GM21529 (cell line): ENCODE results near the gene ETS1.
A peak's percentile ranks its signal among the peaks of the same experiment; 100 is the strongest.

Experiments
- ATAC-seq: cut with Tn5 transposase; IDR thresholded peaks from one replicate; pipeline ENCODE4 v1.9.1; 2021; ENCODE audit not compliant: unreplicated experiment

Gene ETS1

DNA sequence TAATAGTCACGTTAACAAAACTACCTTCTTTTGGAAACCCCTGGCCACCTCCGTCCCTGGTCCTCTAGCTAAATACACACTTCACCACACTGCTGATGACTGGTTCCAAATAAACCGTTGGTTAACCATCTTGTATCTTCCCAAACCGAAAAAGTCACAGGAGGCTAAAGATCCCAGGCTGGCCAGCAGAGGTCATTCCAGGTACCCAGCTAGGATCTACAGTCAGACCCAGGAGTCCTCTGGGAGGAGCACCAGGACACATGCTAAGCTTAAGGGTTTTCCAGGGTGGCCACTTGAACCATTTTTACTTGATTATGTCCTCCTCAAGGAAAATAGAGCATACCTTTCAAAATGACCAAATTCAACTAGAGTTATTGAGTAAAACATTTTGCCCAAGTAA, 103.2 kb downstream of the ETS1 start:
- ATAC-seq: no peak

DNA sequence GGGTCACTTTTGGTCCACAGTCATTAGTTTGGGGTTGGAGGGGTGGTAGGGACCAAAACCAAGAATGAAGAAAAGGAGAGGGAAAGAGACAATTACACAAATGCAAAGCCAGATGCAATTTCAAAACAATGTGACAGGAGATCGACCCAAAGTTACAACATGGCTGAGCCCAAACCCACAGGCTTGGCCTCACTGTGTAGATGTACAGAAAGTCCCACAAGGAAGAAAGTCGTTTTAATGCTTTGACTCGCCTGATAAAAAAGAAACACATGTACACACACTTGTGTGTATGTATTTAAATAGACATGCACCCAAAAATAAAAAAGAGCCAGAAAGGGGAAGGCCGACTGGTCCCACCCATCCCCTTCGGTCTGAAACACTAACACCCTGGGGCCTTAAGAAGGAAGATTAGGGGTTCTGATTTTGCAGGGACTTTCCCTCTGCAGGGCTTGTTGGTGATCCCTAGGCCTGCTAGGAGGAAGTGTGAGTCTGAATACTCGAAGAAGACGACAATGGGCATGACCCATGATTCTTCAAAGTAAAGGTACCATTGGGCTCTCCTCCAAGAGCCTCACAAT, 104.1 kb downstream of the ETS1 start:
- ATAC-seq: peak; percentile 83

DNA sequence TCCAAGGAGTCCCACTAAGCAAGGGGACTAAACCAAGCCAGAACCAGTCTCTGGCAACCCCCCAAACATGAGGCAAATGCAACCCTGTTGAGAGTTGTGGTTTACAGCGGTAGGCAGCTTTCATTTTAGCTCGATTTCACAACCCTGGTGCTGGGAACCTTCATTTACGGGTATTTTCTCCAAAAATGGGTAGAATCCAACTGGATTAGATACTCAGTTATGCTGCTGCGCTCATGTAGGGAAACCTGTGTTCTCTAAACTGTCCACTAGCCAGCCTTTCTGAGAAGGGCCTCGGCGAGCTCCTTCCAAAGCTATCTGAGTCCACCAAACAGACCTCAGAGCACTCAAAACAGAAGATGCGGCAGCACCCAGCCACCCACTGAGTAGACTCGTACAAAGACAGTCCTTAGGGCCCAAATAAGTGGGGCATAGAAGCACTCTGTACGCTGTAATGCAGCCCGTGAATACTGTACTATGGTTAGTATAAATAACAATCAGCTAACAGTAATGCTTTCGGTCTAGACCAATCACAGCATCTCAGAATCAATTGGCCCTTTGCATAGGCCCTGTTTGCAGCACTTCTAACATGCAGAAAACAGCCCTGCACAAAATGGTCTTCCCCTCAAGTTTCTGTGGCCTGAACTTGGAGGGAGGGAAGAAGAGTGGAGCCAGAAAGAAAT, 104.7 kb downstream of the ETS1 start:
- peak; percentile 50 for ATAC-seq

DNA sequence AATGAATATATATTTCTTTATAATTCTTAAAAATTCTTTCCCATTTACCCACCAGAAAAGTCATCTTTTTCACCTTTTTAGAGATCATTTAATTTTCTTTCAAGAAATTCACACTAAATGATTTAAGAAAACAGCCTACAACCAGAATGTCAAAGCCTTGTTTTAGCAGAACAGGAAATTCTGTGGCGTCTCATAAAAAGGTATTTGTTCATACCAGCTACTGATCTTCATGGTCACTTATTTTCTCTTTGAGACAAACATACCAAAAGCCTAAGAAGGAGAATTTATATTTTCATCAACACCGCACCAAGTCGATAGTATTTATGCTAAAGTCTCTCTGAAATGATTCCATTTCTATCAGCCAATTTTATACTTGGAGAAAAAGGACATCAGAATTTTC, 105.3 kb downstream of the ETS1 start:
- ATAC-seq: no peak

DNA sequence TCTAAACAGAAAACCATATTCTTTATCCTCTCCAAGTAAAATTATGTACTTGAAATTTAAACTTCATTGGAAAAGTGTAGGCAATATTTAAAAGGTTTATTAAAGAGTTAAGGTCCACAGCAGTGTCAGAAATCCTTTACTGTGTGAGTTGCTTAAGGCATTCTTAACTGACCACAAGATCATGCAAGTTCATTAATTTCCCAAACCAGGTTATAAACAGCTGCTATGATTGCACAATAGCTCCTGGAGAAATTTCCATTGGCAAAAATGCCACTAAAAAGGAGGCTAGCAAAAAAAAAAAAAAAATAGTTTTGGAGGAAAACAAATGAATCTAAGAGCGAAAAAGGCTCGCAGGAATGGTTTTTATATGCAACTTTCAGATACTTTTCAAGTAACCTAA, 106.2 kb downstream of the ETS1 start:
- ATAC-seq: no peak

DNA sequence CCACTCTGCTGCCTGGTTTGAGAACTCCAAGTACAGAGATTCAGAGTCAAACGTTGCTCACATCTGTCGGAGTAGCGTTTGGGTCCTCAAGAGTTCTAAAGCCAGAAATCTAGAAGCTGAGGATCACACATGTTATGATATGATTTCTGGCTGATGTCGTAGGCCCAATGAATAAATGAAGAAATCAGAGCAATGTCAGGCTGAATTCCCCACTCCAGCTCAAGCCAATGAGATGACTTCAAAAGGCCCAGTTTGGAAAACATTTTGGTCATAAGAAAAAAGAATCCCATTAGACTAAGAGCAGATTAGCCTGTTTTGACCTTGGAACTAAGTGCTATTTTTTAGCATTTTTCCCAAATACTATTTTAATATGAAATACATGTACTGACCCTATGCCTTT, 106.7 kb downstream of the ETS1 start:
- no peak for ATAC-seq

DNA sequence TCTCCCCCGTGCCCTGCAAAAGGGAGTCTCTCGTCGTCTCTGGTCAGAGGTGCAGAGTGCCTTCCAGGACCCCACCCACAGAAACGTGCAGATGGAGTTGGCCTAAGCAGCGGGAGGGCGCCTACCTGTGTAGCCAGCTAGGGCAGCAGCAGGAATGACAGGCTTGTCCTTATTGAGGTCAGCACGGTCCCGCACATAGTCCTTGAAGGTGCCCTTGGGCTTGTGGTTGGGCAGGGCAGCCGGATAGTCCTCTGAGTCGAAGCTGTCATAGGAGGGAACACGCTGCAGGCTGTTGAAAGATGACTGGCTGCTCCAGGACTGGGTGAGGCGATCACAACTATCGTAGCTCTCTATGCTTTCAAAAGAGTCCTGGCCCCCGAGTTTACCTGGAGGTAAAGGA, 107.3 kb downstream of the ETS1 start:
- ATAC-seq: no peak

DNA sequence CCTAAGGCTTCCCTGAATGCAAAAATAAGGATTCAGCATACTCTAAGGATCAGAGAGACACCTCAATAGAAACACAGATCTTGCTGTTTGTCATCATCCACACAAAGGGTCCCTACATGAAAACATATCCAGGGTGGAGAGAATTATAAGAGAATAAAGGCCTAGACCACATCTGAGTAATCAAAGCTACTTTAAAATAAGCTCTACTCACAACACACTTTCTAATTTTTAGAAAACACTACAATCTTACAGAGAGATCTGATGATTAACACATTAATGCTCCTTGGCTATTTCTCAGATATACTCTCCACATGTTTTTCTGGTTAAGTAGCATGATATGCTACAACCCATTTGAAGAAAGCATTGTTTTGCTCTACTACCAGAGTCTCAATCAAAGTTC, 108.2 kb downstream of the ETS1 start:
- no peak for ATAC-seq

DNA sequence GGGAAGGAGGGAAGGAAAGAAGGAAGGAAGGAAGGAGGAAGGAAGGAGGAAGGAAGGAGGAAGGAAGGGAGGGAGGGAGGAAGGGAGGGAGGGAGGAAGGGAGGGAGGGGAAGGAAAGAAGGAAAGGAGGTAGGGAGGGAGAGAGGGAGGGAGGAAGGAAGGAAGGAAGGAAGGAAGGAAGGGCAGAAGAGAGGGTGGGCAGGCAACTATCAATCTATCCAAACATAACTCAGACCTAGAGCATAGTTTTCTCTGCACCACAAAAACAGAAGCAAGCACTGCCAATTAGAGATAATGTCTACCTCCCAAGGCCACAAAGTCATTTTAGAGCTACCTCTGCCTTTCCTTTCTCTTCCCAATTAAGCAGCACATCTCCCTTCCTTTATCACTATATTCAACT, 109.1 kb downstream of the ETS1 start:
- ATAC-seq: no peak

DNA sequence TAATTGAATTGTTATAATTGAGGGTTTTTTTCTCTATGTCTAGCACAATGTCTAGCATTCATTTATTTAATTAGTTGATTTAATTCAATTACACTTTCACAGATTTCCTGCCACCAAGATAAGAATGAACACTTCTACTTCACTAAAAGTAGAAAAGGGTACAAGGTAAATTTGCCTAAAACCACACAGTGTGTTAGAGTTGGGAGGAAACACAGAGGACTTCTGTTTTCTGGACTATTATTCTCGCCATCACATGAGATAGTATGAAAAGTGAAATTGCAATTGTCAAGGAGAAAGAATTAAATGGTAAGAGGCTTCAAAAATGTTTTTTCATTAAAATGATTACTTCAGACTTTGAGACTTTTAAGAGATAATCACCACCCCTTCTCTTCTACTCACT, 109.5 kb downstream of the ETS1 start:
- no peak for ATAC-seq

DNA sequence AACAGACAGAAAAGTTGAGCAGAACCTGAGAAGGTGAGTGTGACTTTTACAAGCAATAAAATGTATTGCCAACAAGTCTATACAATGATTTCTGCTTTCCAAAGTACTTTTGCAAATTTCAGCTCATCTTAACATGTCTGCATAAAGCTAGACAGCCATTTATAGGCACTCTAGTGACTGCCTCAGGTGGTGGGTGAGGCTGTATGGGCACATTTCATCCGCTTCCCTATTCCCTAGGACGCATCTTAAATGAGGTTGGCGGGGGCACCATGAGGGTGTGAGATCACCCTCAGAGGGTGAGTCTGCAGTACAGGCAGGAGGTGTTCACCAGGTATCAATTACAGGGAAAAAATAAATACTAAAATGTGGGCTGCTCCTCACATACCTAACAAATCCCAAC, 110.1 kb downstream of the ETS1 start:
- no peak for ATAC-seq

DNA sequence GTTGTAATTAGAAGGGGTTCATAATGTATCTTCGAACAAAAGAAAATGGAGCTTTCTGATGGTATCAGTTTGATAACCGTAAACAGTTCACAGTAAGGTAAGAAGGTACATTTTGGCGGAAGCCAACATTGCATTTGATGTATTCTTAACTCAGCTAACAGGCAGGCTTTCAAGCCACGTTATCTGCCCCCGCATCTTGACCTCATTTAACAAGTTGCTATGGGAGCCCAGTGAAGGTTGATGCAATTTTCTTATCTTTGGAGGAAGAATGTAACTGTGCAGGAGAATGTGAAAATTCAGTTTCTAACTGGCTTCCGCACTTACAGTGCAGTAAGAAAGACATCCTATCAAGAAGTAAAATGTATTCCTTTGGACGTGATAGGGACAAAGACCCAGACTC, 110.6 kb downstream of the ETS1 start:
- no peak for ATAC-seq

DNA sequence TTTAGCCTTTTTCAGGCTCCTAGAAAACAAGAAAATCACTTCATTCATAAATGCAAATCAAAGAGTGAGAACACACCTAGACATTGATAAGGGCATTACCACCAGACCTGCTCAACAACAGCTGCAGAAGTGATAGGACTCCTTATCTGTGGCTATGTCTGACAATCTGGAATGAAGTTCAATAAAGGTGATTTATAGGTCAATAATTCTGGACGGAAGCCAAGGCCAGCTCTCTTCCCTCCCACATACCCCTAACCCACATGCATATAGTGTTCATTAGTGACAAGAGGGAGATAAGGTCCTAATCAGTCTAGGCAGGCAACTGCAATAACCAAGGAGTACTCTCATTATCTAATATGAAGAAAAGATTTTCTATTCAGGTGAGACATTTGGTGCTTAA, 111.3 kb downstream of the ETS1 start:
- ATAC-seq: no peak

DNA sequence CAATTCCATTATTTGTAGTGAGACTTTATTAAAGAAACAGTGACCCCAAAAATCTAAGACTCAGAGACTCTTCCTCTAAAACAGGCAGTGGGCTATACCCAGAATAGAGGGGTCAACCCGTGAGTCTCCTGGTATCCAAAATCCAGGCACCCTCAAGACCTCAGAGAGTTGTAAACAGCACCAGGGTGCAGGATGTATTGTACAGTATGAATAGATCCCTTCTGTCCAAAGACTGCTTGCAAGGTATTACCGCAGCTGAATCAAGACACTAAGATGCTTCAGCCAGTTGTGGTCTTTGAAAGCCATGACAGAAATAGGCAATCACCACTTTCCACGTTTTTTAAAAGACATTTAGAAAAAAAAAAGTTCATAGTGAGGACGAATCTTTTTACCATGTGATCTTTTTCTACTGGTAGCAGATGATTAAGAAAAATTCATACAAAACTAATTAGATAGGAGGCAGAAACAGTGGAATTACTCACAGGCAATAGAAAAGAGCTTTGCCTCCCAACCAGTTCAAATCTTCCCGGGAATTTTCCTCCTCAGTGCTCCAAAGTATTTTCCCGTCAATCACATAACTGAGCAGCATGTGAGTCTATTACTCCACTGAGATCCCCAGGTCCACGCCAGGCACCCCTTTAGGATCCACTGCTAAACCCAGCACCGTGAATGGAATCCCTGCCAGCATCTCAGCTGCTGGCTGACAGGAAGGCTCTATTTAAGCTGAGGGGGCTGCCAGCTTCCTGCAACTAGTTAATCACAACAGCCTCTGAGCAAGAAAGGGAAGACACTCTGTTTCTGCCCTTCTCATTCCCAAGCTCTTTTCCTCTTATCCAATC, 113.1 kb downstream of the ETS1 start:
- ATAC-seq: no peak

DNA sequence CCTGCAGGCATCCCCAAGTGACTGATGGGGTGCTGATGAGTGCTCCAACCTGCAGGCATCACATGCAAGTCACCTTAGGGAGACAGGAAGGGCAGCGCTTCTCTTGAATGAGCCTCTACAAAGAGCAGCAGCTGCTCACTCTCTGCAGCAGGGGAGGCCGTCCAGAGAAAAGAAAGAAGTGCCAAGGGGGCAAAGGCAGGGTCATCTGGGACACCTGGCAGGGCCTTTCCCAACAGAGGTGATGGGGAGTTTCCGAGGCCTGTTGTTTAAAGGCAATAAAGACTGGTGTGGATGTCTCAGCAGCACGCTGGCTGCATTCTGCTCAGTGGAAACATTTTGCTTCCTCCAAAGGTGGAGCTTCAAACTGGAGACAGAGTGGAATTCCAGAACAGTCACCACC, 113.7 kb downstream of the ETS1 start:
- ATAC-seq: no peak

DNA sequence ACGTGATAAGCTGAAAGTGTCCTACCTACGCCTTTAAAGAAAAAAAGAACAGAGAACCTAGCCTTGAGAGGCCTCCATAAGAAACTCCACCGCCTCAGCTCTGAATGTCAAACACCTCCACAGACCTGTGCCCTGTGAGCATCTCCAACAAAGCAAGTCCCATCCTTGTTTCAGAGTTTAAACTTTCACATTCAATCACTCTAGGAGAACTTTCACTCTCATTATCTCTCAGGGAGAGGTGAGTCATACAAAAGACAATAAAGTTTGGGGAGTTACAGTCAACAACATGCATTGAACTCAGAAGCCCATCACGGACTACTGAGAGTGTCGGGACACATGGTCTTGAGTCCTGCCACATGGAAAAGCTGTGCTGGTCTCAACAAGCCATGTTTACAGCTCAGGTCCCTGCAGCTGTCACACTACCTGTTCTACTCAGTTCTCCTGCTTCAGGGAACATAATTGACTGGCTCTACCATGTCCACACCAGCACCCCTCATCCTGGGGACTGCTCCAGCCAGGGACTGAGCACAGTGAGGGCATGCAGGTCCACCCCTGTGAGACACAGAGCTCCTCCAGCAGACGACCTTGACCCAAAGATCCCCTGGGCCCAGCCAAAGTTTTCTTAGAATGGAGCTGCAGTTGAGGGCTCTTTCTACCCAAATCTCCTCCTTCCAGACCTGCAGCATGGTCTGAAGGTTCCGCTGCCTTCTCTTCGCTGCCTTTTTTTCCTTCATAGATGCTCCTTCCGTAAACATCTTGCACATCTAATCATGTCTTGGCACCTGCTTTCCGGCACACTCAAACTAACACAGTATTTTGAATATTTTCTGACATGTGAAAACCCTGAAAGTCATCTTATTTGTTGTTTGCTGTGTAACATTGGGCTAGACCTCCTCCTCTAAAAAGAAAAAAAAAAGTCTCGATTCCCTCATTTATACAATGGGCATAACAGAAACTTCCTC, 114.9 kb downstream of the ETS1 start:
- peak; percentile 52 for ATAC-seq

DNA sequence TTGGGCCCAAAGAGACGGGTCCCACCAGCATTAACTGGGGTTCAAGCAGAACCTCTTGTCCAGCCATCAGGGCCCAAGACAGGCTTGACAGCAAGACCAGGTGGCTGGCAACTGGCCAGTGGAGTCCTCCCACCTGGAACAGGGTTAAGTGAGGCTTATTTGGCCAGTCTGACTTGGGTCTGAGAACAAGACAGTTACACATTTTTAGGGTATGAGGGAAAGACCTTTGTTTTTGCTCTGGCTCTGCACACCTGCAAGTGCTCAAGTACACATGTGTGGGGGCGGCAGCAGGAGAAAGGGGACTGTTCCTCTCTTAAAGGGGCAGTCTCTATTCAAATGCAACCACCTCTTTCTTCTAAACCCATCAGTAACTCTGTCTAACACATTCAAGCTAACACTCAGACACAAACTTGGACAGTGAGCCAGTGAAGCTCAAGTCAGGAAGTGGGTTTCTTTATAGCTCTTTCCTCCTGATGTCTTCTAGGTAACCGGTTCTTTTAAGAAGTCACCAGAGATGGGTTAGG, 116.2 kb downstream of the ETS1 start:
- peak; percentile 47 for ATAC-seq

DNA sequence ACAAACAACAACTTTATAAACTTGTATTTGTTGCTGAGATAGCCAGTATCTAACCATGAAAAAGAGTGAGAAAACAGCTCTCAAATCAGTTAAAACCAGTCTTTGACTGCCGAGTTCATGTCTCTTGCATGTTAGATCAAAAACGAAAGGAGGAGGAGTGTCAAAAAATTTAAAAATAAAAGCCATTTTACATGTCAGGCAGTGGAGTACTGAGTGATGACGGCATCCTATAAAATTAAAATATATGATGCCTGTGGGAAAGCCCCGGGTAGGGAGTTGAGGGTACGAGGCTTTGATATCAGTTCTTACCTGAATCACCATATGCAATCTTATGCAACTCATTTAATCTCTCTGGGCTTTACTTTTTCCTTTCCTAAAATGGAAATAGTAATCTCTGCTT, 117.3 kb downstream of the ETS1 start:
- ATAC-seq: no peak

DNA sequence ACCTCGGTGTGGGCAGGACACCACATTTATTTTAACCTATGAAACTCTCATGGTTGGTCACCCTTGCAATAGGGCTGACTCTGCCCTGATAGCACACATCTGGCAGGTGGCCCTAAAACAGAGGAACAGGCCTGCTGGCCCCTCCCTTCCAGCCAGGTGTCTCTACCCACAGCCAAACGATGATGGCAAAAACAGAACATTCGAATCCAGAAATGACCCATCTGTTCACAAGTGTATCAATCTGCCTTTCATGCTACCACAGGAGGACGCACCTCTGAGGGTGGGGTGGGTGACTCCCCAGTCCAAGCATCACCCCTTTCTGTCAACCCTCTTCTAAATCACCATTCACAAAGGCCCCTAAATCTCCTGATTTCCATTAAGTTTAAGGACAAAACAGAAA, 118.1 kb downstream of the ETS1 start:
- peak; percentile 43 for ATAC-seq

DNA sequence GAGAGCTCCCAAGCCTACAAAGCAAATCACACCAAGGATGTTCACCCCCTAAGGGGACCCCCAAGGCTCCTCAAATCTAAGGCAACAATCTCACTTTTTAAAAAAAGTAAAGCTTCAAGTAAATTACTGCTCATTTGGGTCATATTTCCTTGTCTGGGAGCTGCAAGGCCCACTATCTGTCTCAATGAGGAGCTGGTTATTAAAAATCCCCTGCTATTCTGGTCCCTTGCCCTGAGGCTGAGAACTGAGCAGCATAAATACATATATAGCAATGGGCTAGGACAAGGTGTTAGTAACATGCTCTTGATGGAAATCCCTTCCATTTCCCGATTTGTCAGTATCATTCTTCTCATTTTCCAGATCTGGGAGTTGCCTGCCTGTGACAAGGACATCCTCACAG, 119.2 kb downstream of the ETS1 start:
- ATAC-seq: no peak

DNA sequence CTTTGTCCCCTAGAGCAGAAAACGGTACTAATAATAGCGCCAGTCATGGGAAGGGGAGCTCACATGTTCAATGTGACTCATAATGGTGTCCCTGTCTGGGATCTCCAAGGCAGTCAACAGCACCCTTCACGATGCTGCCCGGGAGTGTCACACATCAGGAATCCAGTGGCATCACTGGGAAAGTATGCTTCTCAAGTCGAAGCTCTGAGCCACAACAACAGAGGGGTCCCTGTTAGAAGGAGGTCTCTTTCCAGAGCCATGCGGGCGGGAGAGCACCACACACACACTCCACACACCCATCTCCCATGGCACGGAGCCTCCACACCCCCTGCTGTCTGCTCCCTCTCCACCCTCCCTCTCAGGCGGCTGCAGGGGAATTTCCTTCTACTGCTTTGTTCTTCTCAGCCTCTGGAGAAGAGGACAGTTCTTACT, 119.7 kb downstream of the ETS1 start:
- no peak for ATAC-seq
